Activated CD8-positive, alpha-beta memory T cell treated with anti-CD3 and anti-CD28 coated beads for 4 hours (primary cell): Measurements from ENCODE around the gene RPL9.
"Not testable (repeated sequence)": the region's sequence is repeated elsewhere in the genome, so short reads cannot be mapped to it uniquely, and the experiment has no call there.

Source experiments
- DNase-seq, 2 donors: peaks; one replicate each; pipeline ENCODE4 v3.0.0-alpha.2; 2020; ENCODE audit warnings: low read depth in 2 of 2

RPL9 gene

DNA sequence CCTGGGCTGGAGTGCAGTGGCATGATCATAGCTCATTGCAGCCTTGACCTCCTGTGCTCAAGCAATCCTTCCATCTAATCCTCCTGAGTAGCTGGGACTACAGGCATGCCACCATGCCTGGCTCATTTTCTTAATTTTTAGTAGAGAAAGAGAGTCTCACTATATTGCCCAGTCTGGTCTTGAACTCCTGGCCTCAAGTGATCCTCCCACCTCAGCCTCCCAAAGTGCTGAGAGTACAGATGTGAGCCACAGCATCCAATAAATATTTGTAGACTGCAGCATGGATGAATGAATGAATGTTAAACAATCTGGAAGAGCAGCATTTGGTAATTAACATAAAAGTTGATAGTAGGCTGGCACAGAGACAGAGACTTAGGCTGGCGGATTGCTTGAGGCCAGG, 32.0 kb downstream of the RPL9 start:
- no peak for DNase-seq

DNA sequence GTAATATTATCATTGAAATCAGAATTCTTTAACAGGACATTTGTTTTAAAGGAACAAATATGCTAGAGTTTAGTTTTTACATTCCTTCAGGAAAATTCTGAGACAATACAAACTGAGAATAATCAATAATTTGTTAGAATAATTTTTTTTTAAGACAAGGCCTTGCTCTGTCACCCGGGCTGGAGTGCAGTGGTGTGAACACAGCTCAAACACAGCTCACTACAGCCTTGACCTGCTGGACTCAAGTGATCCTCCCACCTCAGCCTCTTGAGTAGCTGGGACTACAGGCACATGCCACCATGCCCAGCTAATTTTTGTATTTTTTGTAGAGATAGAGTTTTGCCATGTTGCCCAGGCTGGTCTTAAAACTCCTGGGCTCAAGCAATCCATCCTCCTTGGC, 33.4 kb downstream of the RPL9 start:
- DNase-seq = not testable (repeated sequence)

DNA sequence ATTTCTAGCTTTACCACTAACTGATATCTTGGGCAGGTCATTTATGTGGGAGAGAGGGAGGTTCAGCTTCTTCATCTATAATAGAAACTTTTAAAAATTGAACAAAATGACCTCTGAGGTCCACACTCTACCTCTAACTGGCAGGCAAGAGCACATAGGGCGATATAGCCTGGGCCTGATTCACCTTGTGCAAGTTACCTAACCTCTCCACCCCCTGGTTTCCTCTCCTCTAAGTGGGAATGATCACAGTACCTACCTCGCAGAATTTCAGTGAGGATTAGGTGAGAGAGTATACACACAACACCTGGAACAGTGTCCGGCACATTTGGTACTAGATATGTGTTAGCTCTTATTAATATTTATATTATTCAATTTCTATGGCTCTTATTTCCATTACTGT, 36.5 kb downstream of the RPL9 start:
- no peak for DNase-seq

DNA sequence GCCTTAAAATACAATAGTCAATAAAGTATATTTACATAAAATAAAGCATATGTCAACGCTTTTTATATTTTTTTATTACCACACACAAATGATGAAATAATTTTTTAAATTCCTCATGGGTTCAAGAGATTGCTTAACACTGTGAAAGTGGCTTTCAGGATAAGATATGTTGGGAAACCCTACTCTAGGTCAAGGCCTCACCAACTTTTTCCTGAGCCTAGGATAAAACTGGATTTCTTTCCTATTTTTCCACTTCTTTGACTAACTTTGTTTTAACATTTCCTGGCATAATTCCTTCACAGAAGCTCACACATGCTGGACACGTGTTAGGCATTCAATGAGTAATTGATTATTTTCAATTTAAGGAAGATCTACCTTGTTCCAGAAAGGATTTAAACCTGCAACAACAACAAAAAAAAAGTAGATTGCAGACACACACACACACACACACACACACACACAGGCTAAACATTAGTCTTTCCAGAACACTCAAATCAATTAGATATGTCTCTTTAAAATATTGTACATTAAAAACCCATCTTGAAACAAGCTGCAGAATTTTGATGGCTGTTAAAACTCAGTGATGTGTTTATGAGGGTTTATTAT, 42.9 kb downstream of the RPL9 start:
- DNase-seq = no peak

DNA sequence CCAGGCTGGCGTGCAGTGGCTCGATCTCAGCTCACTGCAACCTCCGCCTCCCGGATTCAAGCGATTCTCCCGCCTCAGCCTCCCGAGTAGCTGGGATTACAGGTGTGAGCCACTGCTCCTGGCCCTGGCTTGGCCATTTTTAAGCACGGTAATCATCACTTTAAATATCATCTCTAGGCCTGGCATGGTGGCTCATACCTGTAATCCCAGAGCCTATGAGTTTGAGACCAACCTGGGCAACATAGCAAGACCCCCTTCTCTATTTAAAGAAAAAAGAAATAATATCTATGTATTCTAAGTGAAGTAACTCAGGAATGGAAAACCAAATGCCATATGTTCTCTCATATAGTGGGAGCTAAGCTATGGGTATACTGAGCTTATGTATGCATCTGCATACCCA, 47.2 kb downstream of the RPL9 start:
- not testable (repeated sequence) for DNase-seq

DNA sequence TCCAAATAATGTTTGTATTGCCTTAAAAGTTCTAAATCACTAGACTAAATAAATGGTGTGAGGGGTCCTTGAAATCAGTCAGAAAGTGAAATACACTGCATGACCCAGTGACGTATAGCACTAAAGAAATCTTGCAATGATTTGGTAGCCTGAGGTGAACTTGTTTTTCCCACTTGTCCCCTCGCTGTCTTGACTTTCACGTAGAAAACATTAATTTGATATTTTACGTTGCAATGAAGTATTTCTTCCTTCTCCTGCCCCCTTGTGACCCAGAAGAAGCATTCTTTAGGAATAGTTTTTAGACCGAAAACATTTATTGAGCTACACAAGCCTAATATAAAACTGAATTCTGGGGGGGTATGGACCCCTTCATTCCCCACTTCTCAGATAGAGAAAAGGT, 48.3 kb downstream of the RPL9 start:
- no peak for DNase-seq

DNA sequence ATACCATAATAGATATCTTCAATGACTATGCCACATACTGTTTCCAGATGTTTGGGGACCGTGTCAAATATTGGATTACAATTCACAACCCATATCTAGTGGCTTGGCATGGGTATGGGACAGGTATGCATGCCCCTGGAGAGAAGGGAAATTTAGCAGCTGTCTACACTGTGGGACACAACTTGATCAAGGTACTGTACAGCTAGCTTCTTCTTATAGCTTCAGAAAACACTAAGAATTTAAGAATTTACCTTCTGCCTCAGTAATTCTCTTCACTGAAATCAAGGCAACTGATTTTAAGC, 51.2 kb downstream of the RPL9 start:
- DNase-seq = no peak

DNA sequence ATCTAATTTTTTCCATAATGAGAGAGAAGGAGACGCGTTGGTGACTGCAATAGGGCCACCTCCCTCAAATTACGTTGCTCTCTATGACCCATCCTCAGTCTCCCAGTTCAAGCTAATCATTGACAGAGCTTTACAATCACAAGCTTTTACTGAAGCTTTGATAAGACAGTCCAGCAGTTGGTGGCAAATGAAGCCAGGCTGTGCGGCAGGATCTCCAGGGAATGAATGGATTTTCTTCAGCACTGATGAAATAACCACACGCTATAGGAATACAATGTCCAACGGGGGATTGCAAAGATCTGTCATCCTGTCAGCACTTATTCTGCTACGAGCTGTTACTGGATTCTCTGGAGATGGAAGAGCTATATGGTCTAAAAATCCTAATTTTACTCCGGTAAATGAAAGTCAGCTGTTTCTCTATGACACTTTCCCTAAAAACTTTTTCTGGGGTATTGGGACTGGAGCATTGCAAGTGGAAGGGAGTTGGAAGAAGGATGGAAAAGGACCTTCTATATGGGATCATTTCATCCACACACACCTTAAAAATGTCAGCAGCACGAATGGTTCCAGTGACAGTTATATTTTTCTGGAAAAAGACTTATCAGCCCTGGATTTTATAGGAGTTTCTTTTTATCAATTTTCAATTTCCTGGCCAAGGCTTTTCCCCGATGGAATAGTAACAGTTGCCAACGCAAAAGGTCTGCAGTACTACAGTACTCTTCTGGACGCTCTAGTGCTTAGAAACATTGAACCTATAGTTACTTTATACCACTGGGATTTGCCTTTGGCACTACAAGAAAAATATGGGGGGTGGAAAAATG, 51.7 kb downstream of the RPL9 start, which contains the start of gene KLB:
Gene KLB (plus strand): TSS at position 168 of the 821 bp plus-strand sequence. CDS start 20 bp downstream, at position 188.
- no peak for DNase-seq
